ENCODE measurements around the gene SLC36A4.

Gene SLC36A4

GRCh38 chr11:93100211-93100610, 97.6 kb downstream of the SLC36A4 start:
- TF ChIP-seq, protein P1, sequence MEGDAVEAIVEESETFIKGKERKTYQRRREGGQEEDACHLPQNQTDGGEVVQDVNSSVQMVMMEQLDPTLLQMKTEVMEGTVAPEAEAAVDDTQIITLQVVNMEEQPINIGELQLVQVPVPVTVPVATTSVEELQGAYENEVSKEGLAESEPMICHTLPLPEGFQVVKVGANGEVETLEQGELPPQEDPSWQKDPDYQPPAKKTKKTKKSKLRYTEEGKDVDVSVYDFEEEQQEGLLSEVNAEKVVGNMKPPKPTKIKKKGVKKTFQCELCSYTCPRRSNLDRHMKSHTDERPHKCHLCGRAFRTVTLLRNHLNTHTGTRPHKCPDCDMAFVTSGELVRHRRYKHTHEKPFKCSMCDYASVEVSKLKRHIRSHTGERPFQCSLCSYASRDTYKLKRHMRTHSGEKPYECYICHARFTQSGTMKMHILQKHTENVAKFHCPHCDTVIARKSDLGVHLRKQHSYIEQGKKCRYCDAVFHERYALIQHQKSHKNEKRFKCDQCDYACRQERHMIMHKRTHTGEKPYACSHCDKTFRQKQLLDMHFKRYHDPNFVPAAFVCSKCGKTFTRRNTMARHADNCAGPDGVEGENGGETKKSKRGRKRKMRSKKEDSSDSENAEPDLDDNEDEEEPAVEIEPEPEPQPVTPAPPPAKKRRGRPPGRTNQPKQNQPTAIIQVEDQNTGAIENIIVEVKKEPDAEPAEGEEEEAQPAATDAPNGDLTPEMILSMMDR (conservative IDR thresholded peaks at IDR 0.05; ENCODE audit: low read depth): no peak
- ChIA-PET POLR2A (ENCODE audit: low non-redundant PET) (no interaction called here), CTCF (interaction anchor here (0.6 kb wide), 1 partner anchor 69 kb away, joined by 4 read pairs; no protein-coding TSS in a partner anchor)
- no peak for DNase-seq (ENCODE audit: low spot score)
- no peak overlapping the region for H3K27ac ChIP-seq

GRCh38 chr11:93099806-93100205, 98.0 kb downstream of the SLC36A4 start:
- H3K27ac ChIP-seq: no peak overlapping the region
- TF ChIP-seq, protein P1 (conservative IDR thresholded peaks at IDR 0.05; ENCODE audit: low read depth): no peak
- ChIA-PET CTCF (interaction anchor here (0.6 kb wide), 1 partner anchor 70 kb away, joined by 4 read pairs; no protein-coding TSS in a partner anchor), POLR2A (ENCODE audit: low non-redundant PET) (no interaction called here)
- no peak for DNase-seq (ENCODE audit: low spot score)
